NCI-H510A (cell line): ENCODE results near the gene CNIH3.

Experiments
- DNase-seq: peaks from one replicate; lab custom pipeline; 2025; lab: John Stamatoyannopoulos, UW

The CNIH3 gene

DNA sequence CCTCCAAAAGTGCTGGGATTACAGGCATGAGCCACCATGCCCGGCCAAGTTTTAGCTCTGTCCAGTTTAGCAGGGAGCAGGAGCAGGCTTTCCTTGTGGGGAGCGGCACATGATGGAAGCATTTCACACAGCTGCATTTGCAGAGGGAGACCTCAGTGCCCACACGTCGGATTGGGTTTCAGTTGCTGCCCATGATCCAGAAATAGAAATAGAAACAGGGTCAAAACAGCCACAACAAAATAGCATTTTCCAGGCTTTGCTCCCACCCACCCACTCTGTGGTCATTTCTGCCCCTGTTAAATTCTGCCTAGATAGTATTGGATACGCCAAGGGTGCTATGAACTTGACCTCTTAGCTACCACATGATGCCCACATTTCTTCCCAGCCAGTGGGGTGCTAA lies 128.4 kb downstream of the CNIH3 start:
- no peak for DNase-seq

DNA sequence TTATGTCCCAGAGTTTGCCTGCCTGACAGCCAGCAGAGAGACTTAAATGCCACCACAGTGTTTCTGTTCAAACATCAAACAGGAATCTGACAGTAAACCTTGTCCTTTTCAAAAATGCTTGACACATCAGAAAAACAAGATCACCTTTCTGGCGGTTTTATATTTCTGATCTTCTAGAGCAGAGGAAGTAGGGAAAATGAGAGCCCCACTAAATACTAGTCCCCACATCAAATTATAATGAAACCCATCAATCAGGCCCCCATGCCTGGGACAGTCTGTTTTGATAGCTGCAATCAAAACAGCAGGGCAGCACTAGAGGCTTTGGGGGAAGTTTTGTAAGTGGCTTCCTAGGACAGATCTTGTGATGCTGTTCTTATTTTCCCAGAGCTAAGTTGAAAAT lies 129.3 kb downstream of the CNIH3 start:
- no peak for DNase-seq

DNA sequence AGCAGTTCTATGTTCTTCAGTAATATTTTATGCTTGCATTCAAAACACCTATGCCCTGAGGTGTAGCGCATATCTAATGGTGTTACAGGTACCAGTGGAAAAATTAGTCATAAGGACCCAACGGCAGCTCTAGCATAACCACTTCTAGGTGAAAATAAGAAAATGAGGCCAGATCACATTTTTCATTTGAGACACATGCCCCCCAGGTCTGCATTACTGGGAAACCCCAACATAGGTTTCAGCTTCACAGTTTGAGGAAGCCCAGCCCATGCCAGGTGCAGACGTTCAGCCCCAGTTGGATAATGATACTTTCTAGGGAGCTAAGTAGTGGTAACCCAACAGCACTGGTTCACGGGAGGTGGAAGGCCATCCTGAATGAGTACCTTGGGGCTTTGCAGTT lies 129.8 kb downstream of the CNIH3 start:
- no peak for DNase-seq

DNA sequence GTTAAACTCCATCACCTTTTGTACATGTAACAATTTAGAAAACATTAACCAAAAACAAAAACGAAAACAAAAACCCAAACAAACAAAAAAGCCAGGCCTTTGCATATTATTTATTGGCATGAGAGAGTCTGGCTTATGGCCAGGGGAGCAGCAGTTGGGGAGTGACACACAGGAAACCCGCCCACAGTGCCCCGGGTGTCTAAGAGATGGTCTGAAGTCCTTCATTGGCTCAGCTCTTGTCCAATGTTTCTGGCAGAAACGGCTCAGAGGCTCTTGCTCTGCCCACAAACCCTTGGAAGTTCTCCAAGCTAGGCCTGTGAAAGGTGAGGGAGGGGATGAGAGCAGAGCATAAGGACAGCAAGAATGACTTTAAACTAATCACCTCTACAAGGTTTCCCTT lies 131.5 kb downstream of the CNIH3 start:
- DNase-seq = no peak

DNA sequence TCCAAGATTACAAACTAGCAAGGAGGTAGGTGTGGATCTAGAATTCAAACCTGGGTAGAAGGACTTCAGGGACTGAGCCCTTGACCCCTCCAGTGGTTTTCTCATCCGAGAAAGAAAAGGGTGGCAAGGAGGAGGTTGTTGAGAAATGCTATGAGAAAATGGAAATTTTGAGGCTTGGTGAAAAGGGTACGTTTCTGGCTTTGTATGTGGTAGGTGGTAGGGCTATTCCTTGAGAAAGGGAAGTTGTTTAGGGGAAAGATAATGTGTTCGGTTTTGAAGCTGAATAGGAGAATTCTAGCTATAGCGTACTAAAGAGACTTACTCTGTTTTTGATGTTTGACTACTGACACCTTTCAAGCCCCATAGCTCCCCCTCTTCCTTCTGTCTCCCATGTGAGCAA lies 133.8 kb downstream of the CNIH3 start:
- DNase-seq = no peak

DNA sequence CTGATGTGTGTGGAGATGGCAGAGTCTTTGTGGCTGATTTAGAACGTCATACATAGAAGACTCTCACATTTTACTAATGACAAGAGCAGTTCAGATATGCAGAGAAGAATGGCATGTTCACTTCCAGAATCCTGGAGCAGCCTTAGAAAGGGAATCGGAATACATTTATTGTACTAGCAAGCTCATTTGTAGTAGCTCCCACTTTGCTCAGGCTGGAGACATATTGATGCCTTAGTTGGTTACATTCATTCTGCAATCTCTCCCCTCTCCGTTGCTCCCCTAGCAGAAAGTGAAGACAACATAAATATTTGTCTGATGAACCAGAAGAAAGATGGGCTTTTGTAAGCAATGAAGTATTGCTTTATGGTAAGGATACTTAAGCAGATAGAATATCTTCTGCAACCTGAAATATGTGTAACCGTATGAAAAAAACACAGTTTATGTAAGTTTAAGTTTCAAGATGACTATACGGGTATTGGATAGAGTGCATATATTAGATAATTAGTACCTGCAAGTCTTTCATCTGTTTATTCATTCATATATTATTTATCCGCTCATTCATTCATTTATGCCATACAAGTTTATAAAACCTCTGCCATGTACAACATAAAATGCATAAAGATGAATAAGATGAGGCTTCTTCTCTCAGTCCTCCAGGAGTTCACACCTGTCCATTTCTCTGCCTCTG lies 135.7 kb downstream of the CNIH3 start:
- DNase-seq = no peak

DNA sequence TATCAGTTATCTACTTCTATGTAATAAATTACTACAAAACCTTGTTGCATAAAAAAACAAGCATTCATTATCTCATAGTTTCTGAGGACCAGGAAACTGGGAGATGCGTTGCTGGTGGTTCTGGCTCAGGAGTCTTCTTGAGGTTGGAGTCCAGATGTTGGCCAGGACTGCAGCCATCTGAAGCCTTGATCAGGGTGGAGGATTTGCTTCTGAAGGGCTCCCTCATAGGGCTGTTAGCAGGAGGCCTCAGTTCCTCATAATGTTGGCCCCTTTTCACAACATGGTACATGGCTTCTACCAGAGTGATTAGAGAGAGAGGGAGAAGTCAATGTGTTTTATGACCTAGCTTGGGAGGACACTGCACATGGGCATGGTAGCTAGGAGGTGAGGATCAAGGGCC lies 137.4 kb downstream of the CNIH3 start:
- DNase-seq = no peak

DNA sequence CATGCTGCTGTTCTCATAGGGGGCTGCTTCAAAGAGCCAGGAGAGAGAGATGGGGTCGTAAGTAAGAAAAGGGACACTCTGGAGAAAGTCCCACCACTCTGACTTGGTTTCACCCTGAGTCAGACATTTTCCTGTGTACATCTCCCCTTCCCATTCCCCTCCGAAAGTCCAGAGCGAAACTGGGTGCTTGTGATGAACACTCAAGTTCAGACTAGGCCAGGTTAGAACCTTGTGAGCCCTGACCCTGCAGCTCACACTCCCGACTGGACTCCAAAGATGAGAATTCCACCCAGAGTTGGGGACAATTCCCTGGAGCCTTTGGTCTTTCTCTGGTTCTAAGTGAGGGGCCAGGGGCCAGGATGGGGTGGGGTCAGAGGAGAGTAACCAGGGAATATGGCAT lies 139.5 kb downstream of the CNIH3 start:
- DNase-seq = no peak

DNA sequence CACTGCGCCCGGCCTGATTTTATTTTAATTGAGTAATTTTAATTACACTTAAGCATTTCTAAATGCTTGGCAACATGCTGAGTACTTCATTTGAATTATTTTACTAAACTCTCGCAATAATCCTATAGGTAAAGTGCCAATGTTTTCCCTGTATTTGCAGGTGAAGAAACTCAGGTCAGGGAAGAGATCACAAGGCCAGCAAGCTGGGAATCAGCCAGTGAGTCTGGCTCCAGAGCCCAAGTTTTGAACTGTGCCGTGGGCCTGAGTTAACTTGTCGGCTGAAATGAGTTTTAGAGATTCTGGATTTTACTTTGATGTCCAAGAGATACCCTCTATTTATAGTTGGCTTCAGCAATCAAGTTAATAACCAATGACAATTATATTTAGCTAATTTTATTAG lies 141.4 kb downstream of the CNIH3 start:
- no peak for DNase-seq

DNA sequence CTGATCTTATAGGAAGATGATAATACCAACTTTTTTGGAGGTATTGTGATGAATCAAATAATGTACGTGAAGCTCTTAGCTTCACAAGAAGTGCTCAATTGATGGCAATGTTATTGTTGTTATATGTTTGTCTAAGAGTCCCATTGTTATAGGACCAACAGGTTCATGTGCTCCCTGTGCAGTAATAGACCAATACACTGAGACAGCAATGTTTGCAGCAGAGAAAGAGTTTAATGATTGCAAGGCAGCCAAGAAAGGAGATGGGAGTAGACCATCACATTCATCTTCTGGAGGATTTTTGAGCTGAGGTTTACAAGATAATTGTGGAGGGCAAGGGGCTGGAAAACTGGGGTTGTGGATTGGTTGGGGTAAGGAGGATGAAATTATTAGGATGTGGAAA lies 143.0 kb downstream of the CNIH3 start:
- DNase-seq = no peak

DNA sequence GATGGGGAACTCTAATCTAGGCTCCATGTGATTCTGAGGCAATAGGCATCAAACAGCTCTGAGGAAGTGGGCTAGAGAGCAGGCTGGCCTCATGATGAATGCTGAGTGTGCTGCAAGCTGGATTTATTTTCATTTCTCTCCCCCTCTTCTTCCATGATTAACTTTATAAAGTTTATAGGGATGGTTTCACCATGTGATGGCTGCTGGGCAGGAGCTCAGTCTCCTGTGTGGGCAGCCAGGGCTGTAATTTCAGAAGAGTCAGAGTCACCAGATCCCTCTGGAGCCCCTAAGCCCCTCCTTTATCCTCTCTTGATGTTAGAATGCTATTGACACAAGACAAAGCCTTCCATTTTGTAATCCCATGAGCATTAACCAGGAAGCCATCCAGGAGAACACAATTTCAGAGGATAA lies 143.6 kb downstream of the CNIH3 start:
- DNase-seq = no peak

DNA sequence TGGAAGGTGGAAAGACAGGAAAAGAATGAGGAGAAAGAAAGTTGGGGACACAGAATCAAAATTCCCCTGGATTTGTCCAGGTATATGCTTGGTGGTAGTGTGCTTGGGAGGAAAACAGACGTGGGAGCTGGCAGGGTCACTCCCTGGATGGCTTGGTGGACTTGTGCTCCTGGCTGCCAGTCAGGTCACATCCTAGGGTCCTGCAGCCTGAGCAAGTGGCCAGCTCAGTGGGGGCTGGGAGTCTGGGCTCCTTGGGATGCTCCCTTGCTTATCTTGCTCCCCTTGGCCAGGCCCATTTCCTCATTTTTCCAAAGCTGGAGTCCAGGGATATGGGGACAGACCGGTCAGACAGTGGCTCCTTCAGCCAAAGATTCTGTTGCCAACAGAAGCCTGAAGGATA lies 144.0 kb downstream of the CNIH3 start:
- DNase-seq = no peak

DNA sequence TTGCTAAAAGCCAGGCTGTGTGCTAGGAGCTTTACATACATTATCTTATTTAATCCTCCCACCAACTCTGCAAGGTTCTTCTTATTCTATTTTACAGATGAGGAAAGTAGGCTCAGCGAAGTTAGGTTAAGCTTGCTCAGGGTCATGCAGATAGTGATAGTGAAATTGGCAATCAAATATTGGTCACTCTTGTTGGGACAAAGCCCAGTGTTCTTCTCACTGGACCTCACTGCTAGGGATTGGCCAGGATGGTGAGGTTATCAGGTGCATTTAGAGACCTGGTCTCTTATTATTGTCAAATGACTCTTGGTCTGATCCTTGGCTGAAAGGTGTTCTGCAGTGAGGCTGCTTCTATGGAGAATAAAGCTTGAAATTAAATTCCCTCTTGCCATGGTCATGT lies 145.1 kb downstream of the CNIH3 start:
- DNase-seq = no peak

DNA sequence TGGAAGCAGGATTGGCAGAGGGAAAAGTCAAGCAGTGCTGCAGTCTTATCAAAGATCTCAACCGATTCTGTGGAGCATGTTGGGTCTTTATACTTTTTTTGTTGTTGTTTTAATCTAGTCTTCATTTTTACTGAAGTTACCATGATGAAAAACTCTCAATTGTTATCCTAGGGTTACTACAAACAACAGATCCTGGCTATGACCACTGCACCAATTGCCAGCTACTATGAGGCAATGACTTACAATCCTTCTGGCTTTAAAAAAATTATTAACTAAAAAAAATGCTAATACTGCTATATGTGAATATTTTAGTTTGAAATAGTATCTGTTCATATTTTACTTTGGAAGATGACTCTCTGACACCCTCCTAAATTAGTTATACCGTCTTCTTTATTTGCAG lies 145.9 kb downstream of the CNIH3 start:
- DNase-seq = no peak

DNA sequence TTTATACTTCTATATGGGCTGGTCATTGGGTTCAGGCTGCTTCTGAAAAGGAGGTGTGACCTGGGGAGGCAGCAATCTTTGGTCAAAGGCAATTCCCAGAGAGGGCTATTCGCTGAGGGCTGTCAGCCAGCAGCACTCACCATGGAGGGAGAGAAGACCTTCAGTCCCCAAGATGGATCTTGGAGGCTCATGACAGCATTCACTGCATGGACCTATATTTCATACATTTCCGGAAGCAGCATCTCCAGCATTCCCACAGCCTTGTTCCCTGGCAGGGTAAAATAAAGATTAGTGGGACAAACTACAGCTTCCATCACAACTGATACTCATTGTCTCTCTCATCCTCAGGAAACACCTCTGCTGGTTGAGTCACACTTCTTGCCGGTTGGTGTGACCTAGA lies 146.6 kb downstream of the CNIH3 start:
- no peak for DNase-seq

DNA sequence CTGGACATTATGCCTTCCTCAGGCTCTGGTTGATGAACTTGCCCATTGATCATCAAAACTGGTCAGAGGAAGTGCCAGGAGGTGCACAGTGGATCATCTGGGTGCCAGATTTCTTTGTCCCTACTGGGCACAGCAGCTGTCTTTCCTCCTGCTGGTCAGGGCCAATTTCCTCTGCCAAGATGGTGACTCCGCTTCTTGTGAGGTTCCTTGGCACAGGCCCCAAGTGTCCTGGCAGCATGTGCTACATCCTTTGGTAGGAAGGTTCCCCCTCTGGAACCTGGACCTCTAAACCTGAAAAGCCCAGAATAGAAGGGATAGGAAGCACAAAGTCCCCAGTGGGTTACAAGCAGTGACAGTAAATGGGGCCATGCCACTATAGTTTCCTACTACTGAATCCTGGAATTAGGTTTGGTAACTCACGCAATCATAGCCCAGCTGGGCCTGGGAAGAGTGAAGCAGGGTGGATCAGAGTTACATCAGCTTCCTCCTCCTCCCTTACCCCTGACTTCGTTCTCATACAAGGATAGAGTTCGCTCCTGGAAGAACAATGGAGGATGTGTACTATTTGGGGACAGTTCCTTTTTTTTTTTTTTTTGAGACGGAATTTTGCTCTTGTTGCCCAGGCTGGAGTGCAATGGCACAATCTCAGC lies 147.1 kb downstream of the CNIH3 start:
- no peak for DNase-seq

DNA sequence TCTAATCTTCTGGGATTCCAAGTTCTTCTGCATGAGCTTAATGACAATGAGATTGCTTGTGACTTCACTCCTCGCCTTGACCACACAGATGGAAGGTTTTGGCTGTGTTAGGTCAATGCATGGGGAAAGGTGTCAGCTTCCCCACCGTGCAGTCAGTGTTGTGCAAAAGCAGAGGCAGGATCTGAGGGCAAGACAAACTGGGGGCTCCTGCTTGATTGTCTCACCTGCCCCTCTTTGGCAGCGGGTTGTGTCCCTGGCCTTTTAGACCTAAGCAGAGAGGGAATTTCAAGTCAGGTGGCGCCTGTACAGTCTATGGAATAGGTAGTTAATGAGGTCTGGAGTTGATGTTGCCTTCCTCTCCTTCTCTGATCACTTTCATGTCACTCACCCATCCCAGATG lies 150.1 kb downstream of the CNIH3 start:
- DNase-seq = no peak

DNA sequence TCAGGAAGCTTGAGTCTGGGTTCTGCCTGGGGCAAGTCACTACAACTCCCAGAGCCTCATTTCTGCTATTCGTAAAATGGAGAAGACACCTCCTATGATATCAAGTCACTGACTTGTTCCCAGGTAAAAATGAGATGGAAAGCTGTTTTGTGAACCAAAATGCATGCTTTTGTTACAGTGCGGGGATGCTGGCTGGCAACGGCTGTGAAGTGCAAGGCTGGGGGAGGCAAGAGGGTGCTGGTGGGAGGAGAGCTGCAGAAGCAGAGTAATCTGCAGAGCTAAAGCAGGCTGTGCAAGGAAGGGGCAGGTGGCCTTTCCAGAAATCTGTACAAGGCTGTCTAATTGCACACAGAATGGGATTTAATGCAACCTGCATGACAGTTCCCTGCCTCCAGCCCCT lies 150.9 kb downstream of the CNIH3 start:
- no peak for DNase-seq

DNA sequence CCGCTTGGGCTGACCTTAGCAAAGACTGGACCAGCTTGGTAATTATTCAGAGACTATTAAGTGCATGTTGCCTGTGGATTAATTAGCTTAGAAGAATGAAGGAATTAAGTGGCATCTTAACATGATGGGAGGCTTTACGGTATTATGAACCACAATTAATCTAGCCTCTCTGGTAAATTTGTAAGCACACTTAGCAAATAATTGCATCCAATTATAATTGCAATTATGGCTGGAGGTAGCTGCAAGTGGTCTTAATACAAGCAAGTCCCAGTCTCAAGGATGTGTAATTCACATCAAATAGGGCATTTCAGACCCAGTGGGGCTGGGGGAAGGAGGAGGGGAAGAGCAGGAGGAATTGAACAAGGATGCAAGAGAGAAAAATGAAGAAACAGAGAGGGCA lies 151.6 kb downstream of the CNIH3 start:
- DNase-seq = no peak

DNA sequence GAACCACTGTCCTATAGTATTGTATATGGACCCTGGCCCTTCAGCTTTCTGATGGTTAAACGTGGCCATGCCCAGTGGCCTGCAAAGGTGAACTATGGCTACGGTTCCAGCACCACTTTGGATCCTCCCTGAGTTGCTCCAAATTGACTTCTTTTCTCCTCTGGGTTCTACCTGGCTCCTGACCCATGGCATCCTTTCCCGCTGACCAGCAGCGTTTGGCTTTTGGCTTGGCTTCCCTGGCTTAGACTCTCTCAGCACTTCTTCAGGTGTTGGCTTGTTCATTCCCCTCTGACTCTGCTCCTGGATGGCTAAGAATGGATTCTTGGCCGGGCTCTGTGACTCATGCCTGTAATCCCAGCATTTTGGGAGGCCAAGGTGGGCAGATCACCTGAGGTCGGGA lies 152.9 kb downstream of the CNIH3 start:
- DNase-seq = no peak

DNA sequence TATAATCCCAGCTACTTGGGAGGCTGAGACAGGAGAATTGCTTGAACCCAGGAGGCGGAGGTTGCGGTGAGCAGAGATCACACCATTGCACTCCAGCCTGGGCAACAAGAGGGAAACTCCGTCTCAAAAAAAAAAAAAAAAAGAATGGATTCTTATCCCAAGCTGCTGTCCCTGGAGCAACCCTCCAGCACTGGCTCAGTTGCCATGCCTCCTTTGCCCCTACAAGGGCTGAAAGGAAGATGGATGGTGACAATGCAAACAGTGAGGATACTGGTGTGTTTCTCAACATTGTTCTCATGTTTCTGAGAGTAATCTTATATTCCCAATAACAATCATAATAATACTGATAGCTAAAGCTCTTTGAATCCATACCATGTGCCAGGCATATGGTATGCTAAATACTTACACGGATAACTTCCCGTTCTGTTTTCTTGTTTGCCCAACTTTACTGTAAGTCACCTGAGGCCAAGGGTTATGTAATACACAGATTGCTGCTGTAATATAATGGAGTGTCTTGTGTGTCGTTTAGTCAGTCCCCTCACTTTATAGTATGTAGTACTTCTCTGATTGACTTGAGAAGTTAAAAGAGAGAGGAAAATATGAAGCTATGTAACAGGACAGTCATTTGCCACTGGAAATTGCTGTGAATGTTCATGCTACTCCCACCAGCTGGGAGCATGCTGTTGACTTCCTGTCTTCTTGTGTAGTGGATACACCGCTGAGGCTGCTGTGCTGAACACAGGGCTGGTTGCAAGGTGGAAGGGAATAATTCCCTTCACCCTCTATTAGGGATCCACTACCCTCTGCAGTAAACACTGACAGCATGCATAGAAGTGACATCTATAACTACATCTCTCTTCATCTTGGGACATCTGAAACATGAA lies 153.6 kb downstream of the CNIH3 start:
- no peak for DNase-seq

DNA sequence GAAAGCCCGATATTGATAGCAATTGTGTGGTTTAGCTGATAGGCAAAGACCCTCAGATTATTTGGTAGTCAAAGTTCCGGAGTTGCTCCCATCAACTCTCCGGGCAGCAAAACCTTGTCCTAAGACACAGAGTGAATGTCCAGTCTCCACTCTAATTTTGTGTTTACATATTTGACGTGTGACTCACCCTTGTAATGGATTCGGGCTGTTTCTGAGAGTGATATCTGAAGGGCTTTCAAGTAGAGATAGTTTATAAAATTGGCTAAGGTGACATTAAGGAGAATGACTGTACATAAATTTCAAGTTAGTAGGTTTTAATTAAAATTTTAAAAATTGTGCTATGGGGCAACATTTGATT lies 154.2 kb downstream of the CNIH3 start:
- DNase-seq = no peak

DNA sequence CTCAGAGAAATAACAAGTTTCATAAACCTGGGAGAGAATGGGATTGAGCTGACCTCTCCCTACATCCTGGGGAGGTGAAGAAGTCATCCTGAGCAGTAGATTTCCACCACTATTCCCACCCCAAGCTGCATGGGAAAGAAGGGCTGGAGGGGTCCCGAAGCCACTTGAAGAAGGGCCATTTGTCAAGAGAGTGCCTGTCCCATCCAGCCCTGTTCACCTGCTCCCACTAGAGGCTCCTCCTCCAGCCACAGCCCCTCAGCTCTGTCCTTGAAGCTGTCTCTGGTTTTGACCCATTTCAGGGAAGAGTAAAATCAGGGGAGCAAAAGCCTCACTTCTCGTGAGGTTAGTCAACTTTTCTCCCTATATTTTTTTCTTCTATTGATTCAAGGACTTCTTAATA lies 157.5 kb downstream of the CNIH3 start:
- DNase-seq = no peak
